SK-N-SH treated with all-trans-retinoic acid at 6 μM for 48 hours (cell line): ENCODE results near the gene HLA-C.

ENCODE experiments used
- ATAC-seq: fragments of 200-7000 bp; cut with Tn5 transposase; 3 replicates; pipeline ENCODE4 v1.9.1; 2020; ENCODE audit warnings: mild to moderate bottlenecking, moderate library complexity
- ARNTL ChIP-seq: fragments of 450-650 bp; formaldehyde crosslinking; IDR thresholded peaks from 2 replicates; pipeline ENCODE4 v1.5.0; 2020; ENCODE audit warnings: low read depth, mild to moderate bottlenecking, moderate library complexity, borderline replicate concordance
- BACH2 ChIP-seq: fragments of 250-450 bp; sonication (Bioruptor Pico); IDR thresholded peaks from 2 replicates; pipeline ENCODE4 v1.9.0; 2021; ENCODE audit warnings: mild to moderate bottlenecking, borderline replicate concordance
- CSDC2 ChIP-seq: fragments of 250-450 bp; sonication (Bioruptor Pico); IDR thresholded peaks from 2 replicates; pipeline ENCODE4 v1.5.0; 2020; ENCODE audit warnings: mild to moderate bottlenecking, moderate library complexity
- ESRRG ChIP-seq: fragments of 250-450 bp; sonication (Bioruptor Pico); IDR thresholded peaks from 2 replicates; pipeline ENCODE4 v1.6.1; 2021; ENCODE audit warnings: mild to moderate bottlenecking
- ISL1 ChIP-seq: fragments of 250-450 bp; sonication (Bioruptor Pico); IDR thresholded peaks from 2 replicates; pipeline ENCODE4 v2.1.2; 2022; ENCODE audit warnings: mild to moderate bottlenecking, moderate library complexity
- OSR1 ChIP-seq: fragments of 250-450 bp; sonication (Bioruptor Pico); IDR thresholded peaks from 2 replicates; pipeline ENCODE4 v1.8.0; 2022; ENCODE audit warnings: moderate library complexity, mild to moderate bottlenecking, inconsistent platforms
- PATZ1 ChIP-seq: fragments of 250-450 bp; sonication (Bioruptor Pico); IDR thresholded peaks from 2 replicates; pipeline ENCODE4 v1.8.0; 2020; ENCODE audit warnings: mild to moderate bottlenecking, moderate library complexity, borderline replicate concordance
- PPARA ChIP-seq: fragments of 250-450 bp; sonication (Bioruptor Pico); IDR thresholded peaks from 2 replicates; pipeline ENCODE4 v1.5.0; 2020; ENCODE audit warnings: mild to moderate bottlenecking, borderline replicate concordance
- SNAI2 ChIP-seq: fragments of 250-450 bp; sonication (Bioruptor Pico); IDR thresholded peaks from 2 replicates; pipeline ENCODE4 v1.5.0; 2020; ENCODE audit warnings: mild to moderate bottlenecking, moderate library complexity
- TCF4 ChIP-seq: fragments of 250-450 bp; sonication (Bioruptor Pico); IDR thresholded peaks from 2 replicates; pipeline ENCODE4 v1.8.0; 2021; ENCODE audit warnings: mild to moderate bottlenecking, moderate library complexity, borderline replicate concordance
- TOX ChIP-seq: fragments of 250-450 bp; sonication (Bioruptor Pico); IDR thresholded peaks from 2 replicates; pipeline ENCODE4 v1.8.0; 2021; ENCODE audit warnings: mild to moderate bottlenecking, moderate library complexity, borderline replicate concordance
- TSHZ2 ChIP-seq: fragments of 250-450 bp; sonication (Bioruptor Pico); IDR thresholded peaks from 2 replicates; pipeline ENCODE4 v1.5.0; 2020; ENCODE audit warnings: mild to moderate bottlenecking, moderate library complexity
- ZC3H10 ChIP-seq: fragments of 250-450 bp; sonication (Bioruptor Pico); IDR thresholded peaks from 2 replicates; pipeline ENCODE4 v1.5.1; 2021; ENCODE audit warnings: mild to moderate bottlenecking, moderate library complexity
- ZFP3 ChIP-seq: fragments of 250-450 bp; sonication (Bioruptor Pico); IDR thresholded peaks from 2 replicates; pipeline ENCODE4 v1.5.0; 2020; ENCODE audit warnings: mild to moderate bottlenecking, moderate library complexity
- ZFP30 ChIP-seq: fragments of 450-650 bp; formaldehyde crosslinking; IDR thresholded peaks from 2 replicates; pipeline ENCODE4 v1.5.0; 2022; ENCODE audit warnings: mild to moderate bottlenecking, moderate library complexity
- ZNF565 ChIP-seq: fragments of 450-650 bp; formaldehyde crosslinking; conservative IDR thresholded peaks from 2 replicates; pipeline ENCODE4 v1.5.0; 2020; ENCODE audit warnings: low read depth, mild to moderate bottlenecking, moderate library complexity
- ZNF70 ChIP-seq: fragments of 450-650 bp; formaldehyde crosslinking; IDR thresholded peaks from 2 replicates; pipeline ENCODE4 v1.5.0; 2020; ENCODE audit warnings: mild to moderate bottlenecking, moderate library complexity
- ZNF8 ChIP-seq: fragments of 450-650 bp; formaldehyde crosslinking; IDR thresholded peaks from 2 replicates; pipeline ENCODE4 v1.5.0; 2020; ENCODE audit warnings: mild to moderate bottlenecking, moderate library complexity
- TF ChIP-seq, protein P1 (sequence below): fragments of 250-450 bp; sonication (Bioruptor Pico); IDR thresholded peaks from 2 replicates; pipeline ENCODE4 v1.8.0; 2021; ENCODE audit warnings: low read depth, mild to moderate bottlenecking, moderate library complexity, borderline replicate concordance
- TF ChIP-seq, protein P2 (sequence below): fragments of 250-450 bp; sonication (Bioruptor Pico); IDR thresholded peaks from 2 replicates; pipeline ENCODE4 v1.5.1; 2020; ENCODE audit warnings: low read depth, mild to moderate bottlenecking, moderate library complexity
- TF ChIP-seq, protein P3 (sequence below): fragments of 250-450 bp; sonication (Bioruptor Pico); IDR thresholded peaks from 2 replicates; pipeline ENCODE4 v1.5.1; 2021; ENCODE audit warnings: mild to moderate bottlenecking, moderate library complexity

HLA-C gene

GRCh38 chr6:31309641-31310040 lies 37.7 kb upstream of the HLA-C start:
- TF ChIP-seq ZNF8 (CRISPR knock-in tag) = no peak
- TF ChIP-seq, protein P1, sequence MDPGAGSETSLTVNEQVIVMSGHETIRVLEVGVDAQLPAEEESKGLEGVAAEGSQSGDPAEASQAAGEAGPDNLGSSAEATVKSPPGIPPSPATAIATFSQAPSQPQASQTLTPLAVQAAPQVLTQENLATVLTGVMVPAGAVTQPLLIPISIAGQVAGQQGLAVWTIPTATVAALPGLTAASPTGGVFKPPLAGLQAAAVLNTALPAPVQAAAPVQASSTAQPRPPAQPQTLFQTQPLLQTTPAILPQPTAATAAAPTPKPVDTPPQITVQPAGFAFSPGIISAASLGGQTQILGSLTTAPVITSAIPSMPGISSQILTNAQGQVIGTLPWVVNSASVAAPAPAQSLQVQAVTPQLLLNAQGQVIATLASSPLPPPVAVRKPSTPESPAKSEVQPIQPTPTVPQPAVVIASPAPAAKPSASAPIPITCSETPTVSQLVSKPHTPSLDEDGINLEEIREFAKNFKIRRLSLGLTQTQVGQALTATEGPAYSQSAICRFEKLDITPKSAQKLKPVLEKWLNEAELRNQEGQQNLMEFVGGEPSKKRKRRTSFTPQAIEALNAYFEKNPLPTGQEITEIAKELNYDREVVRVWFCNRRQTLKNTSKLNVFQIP (CRISPR knock-in tag) = no peak
- TF ChIP-seq ZFP3 (CRISPR knock-in tag) = no peak
- no peak for TF ChIP-seq ZNF565 (CRISPR knock-in tag)
- TF ChIP-seq ESRRG = no peak
- TF ChIP-seq ZNF70 (CRISPR knock-in tag) = no peak
- TF ChIP-seq ISL1 (CRISPR knock-in tag) = no peak
- TF ChIP-seq ZFP30 = no peak
- TF ChIP-seq ARNTL = no peak
- no peak for TF ChIP-seq SNAI2 (CRISPR knock-in tag)
- no peak for TF ChIP-seq TOX (CRISPR knock-in tag)
- TF ChIP-seq OSR1 (CRISPR knock-in tag) = no peak
- no peak for ATAC-seq

DNA sequence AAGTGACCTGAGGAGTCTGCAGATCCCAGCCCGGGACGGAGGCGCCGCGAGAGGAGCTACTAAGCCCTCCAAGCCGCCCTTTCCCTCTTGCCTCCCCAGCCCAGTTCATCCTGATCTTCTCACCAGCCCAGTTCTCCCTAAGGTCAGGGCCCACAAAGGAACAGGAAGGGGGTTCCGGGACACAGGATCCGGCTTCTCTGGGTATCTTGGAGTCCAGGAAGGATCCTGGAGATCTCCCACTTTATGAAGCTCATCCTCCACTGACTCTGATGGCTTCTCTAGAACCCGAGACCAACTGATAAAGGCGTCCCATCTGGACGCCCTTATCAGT lies 36.9 kb upstream of the HLA-C start:
- no peak for TF ChIP-seq TOX (CRISPR knock-in tag)
- TF ChIP-seq ESRRG = no peak
- TF ChIP-seq ARNTL = no peak
- no peak for TF ChIP-seq ZFP3 (CRISPR knock-in tag)
- TF ChIP-seq, protein P2, sequence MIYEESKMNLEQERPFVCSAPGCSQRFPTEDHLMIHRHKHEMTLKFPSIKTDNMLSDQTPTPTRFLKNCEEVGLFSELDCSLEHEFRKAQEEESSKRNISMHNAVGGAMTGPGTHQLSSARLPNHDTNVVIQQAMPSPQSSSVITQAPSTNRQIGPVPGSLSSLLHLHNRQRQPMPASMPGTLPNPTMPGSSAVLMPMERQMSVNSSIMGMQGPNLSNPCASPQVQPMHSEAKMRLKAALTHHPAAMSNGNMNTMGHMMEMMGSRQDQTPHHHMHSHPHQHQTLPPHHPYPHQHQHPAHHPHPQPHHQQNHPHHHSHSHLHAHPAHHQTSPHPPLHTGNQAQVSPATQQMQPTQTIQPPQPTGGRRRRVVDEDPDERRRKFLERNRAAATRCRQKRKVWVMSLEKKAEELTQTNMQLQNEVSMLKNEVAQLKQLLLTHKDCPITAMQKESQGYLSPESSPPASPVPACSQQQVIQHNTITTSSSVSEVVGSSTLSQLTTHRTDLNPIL (CRISPR knock-in tag) = no peak
- TF ChIP-seq PATZ1 = no peak
- TF ChIP-seq TSHZ2 (CRISPR knock-in tag) = no peak
- no peak for TF ChIP-seq ZC3H10 (CRISPR knock-in tag)
- TF ChIP-seq, protein P3, sequence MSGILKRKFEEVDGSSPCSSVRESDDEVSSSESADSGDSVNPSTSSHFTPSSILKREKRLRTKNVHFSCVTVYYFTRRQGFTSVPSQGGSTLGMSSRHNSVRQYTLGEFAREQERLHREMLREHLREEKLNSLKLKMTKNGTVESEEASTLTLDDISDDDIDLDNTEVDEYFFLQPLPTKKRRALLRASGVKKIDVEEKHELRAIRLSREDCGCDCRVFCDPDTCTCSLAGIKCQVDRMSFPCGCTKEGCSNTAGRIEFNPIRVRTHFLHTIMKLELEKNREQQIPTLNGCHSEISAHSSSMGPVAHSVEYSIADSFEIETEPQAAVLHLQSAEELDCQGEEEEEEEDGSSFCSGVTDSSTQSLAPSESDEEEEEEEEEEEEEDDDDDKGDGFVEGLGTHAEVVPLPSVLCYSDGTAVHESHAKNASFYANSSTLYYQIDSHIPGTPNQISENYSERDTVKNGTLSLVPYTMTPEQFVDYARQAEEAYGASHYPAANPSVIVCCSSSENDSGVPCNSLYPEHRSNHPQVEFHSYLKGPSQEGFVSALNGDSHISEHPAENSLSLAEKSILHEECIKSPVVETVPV (CRISPR knock-in tag) = no peak
- TF ChIP-seq CSDC2 (CRISPR knock-in tag) = no peak
- no peak for TF ChIP-seq ZNF70 (CRISPR knock-in tag)
- TF ChIP-seq PPARA (CRISPR knock-in tag) = no peak
- no peak for TF ChIP-seq ZNF8 (CRISPR knock-in tag)
- TF ChIP-seq BACH2 (CRISPR knock-in tag) = no peak
- no peak for TF ChIP-seq SNAI2 (CRISPR knock-in tag)
- TF ChIP-seq ZFP30 = no peak
- no peak for TF ChIP-seq TCF4 (CRISPR knock-in tag)
- TF ChIP-seq, all 23 proteins: peak for 0
- ATAC-seq = no peak

- no peak for ATAC-seq
- TF ChIP-seq, protein P2 (CRISPR knock-in tag) = no peak
- no peak for TF ChIP-seq SNAI2 (CRISPR knock-in tag)
- TF ChIP-seq PATZ1 = no peak
- TF ChIP-seq ZFP3 (CRISPR knock-in tag) = no peak
- TF ChIP-seq BACH2 (CRISPR knock-in tag) = no peak
- no peak for TF ChIP-seq ZFP30
These were observed 36.4 kb upstream of the HLA-C start for GRCh38 chr6:31308050-31308844.
